ENCODE measurements around the gene FMN1. TPM values are rescaled to one million over a fixed set of nuclear protein-coding genes. Genes with fewer than 3 reads are reported as not detected.

FMN1 gene
- total and polyA plus RNA-seq, 10 of the 15 experiments (the other 5 are each of a cell fraction or from before 2014, with no cell fraction given), result 0.05 to 0.16 (median 0.08) TPM; not detected in 4

DNA sequence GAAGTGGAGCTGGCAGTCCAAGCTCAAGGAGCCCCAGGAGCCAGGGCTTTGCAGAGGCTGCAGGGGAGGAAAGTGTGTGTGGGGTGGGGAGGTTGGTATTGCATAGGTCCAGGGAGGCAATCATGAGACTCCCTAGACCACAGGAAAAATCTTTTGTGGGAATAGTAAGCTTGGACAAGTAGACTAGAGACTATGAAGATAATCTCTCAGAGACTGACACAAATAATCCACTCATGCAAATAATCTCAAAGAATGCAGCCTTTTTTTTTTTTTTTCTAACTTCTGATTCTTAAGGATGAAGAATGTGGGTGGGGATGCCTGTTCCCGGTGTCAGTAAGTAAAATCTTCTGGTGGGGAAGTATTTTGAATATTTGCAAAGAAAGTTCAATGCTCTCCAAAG, 363.0 kb downstream of the FMN1 start:
- DNase-seq (ENCODE audit: low read depth, low spot score) (no peak), ATAC-seq (no peak), FAIRE-seq (no peak)
- in situ Hi-C loops (cut with MboI), result no loop called here
- intact Hi-C loops (cut with micrococcal nuclease; ENCODE audit: unreplicated experiment), result loop anchor here (5.0 kb wide), 1 partner anchor 169 kb away; no protein-coding TSS in a partner anchor
- H3K79me2 ChIP-seq (ENCODE audit: control insufficient read depth, insufficient read depth, low read length), result no peaks in the 10 kb centered on the region
- H4K20me1 ChIP-seq (ENCODE audit: control insufficient read depth, insufficient read depth), result no peaks in the 10 kb centered on the region
- peaks cover 6% of the 10 kb centered on the region; the same call in 1 of the 2 replicates for H3K4me1 ChIP-seq (ENCODE audit: control insufficient read depth, insufficient read depth, low read length)
- H3K27me3 ChIP-seq (replicated peaks in 1 of 2; ENCODE audit: control insufficient read depth in 2 of 2, insufficient read depth in 2 of 2, low read length in 1 of 2), result peaks cover 0 to 2% of the 10 kb centered on the region in 2 experiments; a peak in 2 of 4 replicates
- CTCF ChIA-PET, result interaction anchor here (0.7 to 6.4 kb wide), 4 partner anchors 13 to 190 kb away, joined by 3 to 40 read pairs (median 4); no protein-coding TSS in a partner anchor
- SMC1A ChIA-PET (ENCODE audit: uncharacterized antibody, unreplicated experiment), result interaction anchor here (1.5 to 7.1 kb wide), 2 partner anchors 12 to 22 kb away, joined by 3 to 43 read pairs; no protein-coding TSS in a partner anchor
- RAD21 ChIA-PET (ENCODE audit: unreplicated experiment), result no interaction called here
- no TSS peak for BruUV-seq (replicated peaks)
- no peak overlapping the region for H3K27ac ChIP-seq (ENCODE audit: control insufficient read depth, insufficient read depth)
- no peak overlapping the region for H3K4me2 ChIP-seq (ENCODE audit: control insufficient read depth, insufficient read depth)
- no peaks in the 10 kb centered on the region for H3K9me3 ChIP-seq (replicated peaks; ENCODE audit: control insufficient read depth, insufficient read depth, low read length)
- H3K36me3 ChIP-seq (ENCODE audit: control insufficient read depth in 2 of 2, insufficient read depth in 2 of 2, low read length in 1 of 2), result no peaks in the 10 kb centered on the region
- POLR2A ChIA-PET, result no interaction called here
- 0% methylated on average over 1 of the region's 1 CpG for WGBS (ENCODE audit: insufficient coverage, insufficient replicate concordance, low lambda C conversion rate, missing lambda C conversion rate)
- TF ChIP-seq WRNIP1 (IDR thresholded peaks at IDR 0.05; ENCODE audit: borderline replicate concordance, low read depth, low read length) (no peak), CHD2 (IDR thresholded peaks at IDR 0.05; ENCODE audit: borderline replicate concordance, low read depth, low read length) (no peak), NRF1 (conservative IDR thresholded peaks at IDR 0.05; ENCODE audit: low read depth, low read length) (no peak), HDAC2 (IDR thresholded peaks at IDR 0.05) (no peak), IRF4 (IDR thresholded peaks at IDR 0.05; ENCODE audit: low read depth, low read length) (no peak), NFYB (IDR thresholded peaks at IDR 0.05; ENCODE audit: insufficient read depth, low read depth, low read length) (no peak), LARP7 (IDR thresholded peaks at IDR 0.05) (no peak), DPF2 (IDR thresholded peaks at IDR 0.05) (no peak)
- TF ChIP-seq, protein P1, sequence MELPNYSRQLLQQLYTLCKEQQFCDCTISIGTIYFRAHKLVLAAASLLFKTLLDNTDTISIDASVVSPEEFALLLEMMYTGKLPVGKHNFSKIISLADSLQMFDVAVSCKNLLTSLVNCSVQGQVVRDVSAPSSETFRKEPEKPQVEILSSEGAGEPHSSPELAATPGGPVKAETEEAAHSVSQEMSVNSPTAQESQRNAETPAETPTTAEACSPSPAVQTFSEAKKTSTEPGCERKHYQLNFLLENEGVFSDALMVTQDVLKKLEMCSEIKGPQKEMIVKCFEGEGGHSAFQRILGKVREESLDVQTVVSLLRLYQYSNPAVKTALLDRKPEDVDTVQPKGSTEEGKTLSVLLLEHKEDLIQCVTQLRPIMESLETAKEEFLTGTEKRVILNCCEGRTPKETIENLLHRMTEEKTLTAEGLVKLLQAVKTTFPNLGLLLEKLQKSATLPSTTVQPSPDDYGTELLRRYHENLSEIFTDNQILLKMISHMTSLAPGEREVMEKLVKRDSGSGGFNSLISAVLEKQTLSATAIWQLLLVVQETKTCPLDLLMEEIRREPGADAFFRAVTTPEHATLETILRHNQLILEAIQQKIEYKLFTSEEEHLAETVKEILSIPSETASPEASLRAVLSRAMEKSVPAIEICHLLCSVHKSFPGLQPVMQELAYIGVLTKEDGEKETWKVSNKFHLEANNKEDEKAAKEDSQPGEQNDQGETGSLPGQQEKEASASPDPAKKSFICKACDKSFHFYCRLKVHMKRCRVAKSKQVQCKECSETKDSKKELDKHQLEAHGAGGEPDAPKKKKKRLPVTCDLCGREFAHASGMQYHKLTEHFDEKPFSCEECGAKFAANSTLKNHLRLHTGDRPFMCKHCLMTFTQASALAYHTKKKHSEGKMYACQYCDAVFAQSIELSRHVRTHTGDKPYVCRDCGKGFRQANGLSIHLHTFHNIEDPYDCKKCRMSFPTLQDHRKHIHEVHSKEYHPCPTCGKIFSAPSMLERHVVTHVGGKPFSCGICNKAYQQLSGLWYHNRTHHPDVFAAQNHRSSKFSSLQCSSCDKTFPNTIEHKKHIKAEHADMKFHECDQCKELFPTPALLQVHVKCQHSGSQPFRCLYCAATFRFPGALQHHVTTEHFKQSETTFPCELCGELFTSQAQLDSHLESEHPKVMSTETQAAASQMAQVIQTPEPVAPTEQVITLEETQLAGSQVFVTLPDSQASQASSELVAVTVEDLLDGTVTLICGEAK (IDR thresholded peaks at IDR 0.05; ENCODE audit: borderline replicate concordance), result no peak
- TF ChIP-seq, protein P2, sequence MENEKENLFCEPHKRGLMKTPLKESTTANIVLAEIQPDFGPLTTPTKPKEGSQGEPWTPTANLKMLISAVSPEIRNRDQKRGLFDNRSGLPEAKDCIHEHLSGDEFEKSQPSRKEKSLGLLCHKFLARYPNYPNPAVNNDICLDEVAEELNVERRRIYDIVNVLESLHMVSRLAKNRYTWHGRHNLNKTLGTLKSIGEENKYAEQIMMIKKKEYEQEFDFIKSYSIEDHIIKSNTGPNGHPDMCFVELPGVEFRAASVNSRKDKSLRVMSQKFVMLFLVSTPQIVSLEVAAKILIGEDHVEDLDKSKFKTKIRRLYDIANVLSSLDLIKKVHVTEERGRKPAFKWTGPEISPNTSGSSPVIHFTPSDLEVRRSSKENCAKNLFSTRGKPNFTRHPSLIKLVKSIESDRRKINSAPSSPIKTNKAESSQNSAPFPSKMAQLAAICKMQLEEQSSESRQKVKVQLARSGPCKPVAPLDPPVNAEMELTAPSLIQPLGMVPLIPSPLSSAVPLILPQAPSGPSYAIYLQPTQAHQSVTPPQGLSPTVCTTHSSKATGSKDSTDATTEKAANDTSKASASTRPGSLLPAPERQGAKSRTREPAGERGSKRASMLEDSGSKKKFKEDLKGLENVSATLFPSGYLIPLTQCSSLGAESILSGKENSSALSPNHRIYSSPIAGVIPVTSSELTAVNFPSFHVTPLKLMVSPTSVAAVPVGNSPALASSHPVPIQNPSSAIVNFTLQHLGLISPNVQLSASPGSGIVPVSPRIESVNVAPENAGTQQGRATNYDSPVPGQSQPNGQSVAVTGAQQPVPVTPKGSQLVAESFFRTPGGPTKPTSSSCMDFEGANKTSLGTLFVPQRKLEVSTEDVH (IDR thresholded peaks at IDR 0.05; ENCODE audit: low read depth, partially characterized antibody), result no peak
- TF ChIP-seq, protein P3, sequence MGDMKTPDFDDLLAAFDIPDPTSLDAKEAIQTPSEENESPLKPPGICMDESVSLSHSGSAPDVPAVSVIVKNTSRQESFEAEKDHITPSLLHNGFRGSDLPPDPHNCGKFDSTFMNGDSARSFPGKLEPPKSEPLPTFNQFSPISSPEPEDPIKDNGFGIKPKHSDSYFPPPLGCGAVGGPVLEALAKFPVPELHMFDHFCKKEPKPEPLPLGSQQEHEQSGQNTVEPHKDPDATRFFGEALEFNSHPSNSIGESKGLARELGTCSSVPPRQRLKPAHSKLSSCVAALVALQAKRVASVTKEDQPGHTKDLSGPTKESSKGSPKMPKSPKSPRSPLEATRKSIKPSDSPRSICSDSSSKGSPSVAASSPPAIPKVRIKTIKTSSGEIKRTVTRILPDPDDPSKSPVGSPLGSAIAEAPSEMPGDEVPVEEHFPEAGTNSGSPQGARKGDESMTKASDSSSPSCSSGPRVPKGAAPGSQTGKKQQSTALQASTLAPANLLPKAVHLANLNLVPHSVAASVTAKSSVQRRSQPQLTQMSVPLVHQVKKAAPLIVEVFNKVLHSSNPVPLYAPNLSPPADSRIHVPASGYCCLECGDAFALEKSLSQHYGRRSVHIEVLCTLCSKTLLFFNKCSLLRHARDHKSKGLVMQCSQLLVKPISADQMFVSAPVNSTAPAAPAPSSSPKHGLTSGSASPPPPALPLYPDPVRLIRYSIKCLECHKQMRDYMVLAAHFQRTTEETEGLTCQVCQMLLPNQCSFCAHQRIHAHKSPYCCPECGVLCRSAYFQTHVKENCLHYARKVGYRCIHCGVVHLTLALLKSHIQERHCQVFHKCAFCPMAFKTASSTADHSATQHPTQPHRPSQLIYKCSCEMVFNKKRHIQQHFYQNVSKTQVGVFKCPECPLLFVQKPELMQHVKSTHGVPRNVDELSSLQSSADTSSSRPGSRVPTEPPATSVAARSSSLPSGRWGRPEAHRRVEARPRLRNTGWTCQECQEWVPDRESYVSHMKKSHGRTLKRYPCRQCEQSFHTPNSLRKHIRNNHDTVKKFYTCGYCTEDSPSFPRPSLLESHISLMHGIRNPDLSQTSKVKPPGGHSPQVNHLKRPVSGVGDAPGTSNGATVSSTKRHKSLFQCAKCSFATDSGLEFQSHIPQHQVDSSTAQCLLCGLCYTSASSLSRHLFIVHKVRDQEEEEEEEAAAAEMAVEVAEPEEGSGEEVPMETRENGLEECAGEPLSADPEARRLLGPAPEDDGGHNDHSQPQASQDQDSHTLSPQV (IDR thresholded peaks at IDR 0.05), result no peak
- H3K9ac ChIP-seq (ENCODE audit: control insufficient read depth, insufficient read depth, low read length), result no peak overlapping the region
- no peak overlapping the region for H3K4me3 ChIP-seq
- no peak overlapping the region for H2AFZ ChIP-seq (ENCODE audit: control insufficient read depth, low read depth, low read length)

All from GM12878 (cell line).